ENCODE measurements around the gene CXADR.

CXADR gene

DNA sequence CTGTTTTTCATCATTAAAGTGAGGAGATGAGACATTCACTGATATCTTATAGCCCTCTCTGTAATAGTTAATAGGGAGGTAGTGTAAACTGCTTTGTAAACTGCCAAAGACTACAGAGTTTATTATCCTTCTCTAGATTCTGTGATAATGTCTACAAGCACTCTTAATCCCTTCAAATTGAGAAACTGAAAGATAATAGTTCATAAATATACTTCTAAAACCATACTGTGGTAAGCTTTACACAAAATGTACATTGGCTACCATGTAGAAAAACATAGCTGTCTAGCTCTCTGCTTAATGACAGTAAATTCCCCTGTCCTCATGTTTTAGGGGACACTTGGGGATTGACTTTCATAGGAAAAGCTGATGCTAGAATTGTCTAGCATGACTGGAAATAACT lies 39.6 kb downstream of the CXADR start:
- Histone ChIP-seq H3K4me1 (ENCODE audit: insufficient read depth, low read length) (no peaks in the 10 kb centered on the region), H2AFZ (ENCODE audit: low read depth, low read length) (no peak overlapping the region), H3K4me2 (ENCODE audit: insufficient read depth, low read length) (no peak overlapping the region), H3K36me3 (ENCODE audit: insufficient read depth, low read length) (no peaks in the 10 kb centered on the region), H3K27me3 (ENCODE audit: insufficient read depth, low read length, poor library complexity) (no peaks in the 10 kb centered on the region), H3K4me3 (ENCODE audit: low read depth in 1 of 2, low read length in 2 of 2) (no peak overlapping the region), H4K20me1 (ENCODE audit: insufficient read depth, low read length) (no peaks in the 10 kb centered on the region), H3K9ac (ENCODE audit: low read depth, low read length) (no peak overlapping the region), H3K27ac (ENCODE audit: low read length) (no peak overlapping the region), H3K9me3 (ENCODE audit: insufficient read depth, low read length, severe bottlenecking) (no peaks in the 10 kb centered on the region), H3K79me2 (ENCODE audit: insufficient read depth, low read length) (no peaks in the 10 kb centered on the region)
- no peak for DNase-seq
- ATAC-seq (ENCODE audit: insufficient read depth, low read depth): no peak
- TF ChIP-seq, protein P1, sequence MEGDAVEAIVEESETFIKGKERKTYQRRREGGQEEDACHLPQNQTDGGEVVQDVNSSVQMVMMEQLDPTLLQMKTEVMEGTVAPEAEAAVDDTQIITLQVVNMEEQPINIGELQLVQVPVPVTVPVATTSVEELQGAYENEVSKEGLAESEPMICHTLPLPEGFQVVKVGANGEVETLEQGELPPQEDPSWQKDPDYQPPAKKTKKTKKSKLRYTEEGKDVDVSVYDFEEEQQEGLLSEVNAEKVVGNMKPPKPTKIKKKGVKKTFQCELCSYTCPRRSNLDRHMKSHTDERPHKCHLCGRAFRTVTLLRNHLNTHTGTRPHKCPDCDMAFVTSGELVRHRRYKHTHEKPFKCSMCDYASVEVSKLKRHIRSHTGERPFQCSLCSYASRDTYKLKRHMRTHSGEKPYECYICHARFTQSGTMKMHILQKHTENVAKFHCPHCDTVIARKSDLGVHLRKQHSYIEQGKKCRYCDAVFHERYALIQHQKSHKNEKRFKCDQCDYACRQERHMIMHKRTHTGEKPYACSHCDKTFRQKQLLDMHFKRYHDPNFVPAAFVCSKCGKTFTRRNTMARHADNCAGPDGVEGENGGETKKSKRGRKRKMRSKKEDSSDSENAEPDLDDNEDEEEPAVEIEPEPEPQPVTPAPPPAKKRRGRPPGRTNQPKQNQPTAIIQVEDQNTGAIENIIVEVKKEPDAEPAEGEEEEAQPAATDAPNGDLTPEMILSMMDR (IDR thresholded peaks at IDR 0.05; ENCODE audit: borderline replicate concordance, extremely low read depth, low read length, poor library complexity, severe bottlenecking): no peak
- TF ChIP-seq EZH2 (IDR thresholded peaks at IDR 0.05; ENCODE audit: borderline replicate concordance, low read depth, low read length, severe bottlenecking): no peak

DNA sequence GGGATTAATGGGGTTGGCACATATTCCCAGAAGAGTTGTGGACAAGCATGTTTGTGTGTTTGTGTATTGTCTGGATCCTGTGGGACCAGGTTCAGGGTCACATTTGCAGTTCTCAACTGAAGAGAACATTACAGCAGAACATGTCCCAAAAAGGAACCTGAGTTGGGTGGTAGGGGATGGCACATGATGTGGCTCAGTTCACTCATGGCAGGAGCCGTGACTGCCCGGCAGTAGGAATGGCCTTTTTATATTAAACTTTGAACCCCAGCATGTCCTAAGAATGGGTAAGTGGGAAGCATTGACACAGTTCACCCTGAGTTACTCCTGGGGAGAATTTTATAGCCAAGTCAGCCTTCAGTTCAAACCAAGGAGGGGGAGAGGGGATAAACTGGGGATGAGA lies 41.3 kb downstream of the CXADR start:
- DNase-seq (no peak), ATAC-seq (ENCODE audit: insufficient read depth, low read depth) (no peak)
- H2AFZ ChIP-seq (ENCODE audit: low read depth, low read length): no peak overlapping the region
- H3K4me3 ChIP-seq (ENCODE audit: low read depth in 1 of 2, low read length in 2 of 2): no peak overlapping the region
- no peaks in the 10 kb centered on the region for H3K79me2 ChIP-seq (ENCODE audit: insufficient read depth, low read length)
- no peaks in the 10 kb centered on the region for H3K27me3 ChIP-seq (ENCODE audit: insufficient read depth, low read length, poor library complexity)
- no peak overlapping the region for H3K27ac ChIP-seq (ENCODE audit: low read length)
- no peaks in the 10 kb centered on the region for H3K36me3 ChIP-seq (ENCODE audit: insufficient read depth, low read length)
- no peak for TF ChIP-seq EZH2 (IDR thresholded peaks at IDR 0.05; ENCODE audit: borderline replicate concordance, low read depth, low read length, severe bottlenecking)
- TF ChIP-seq, protein P1 (IDR thresholded peaks at IDR 0.05; ENCODE audit: borderline replicate concordance, extremely low read depth, low read length, poor library complexity, severe bottlenecking): no peak
- no peak overlapping the region for H3K4me2 ChIP-seq (ENCODE audit: insufficient read depth, low read length)
- H3K4me1 ChIP-seq (ENCODE audit: insufficient read depth, low read length): no peaks in the 10 kb centered on the region
- H4K20me1 ChIP-seq (ENCODE audit: insufficient read depth, low read length): no peaks in the 10 kb centered on the region
- no peaks in the 10 kb centered on the region for H3K9me3 ChIP-seq (ENCODE audit: insufficient read depth, low read length, severe bottlenecking)
- H3K9ac ChIP-seq (ENCODE audit: low read depth, low read length): no peak overlapping the region

DNA sequence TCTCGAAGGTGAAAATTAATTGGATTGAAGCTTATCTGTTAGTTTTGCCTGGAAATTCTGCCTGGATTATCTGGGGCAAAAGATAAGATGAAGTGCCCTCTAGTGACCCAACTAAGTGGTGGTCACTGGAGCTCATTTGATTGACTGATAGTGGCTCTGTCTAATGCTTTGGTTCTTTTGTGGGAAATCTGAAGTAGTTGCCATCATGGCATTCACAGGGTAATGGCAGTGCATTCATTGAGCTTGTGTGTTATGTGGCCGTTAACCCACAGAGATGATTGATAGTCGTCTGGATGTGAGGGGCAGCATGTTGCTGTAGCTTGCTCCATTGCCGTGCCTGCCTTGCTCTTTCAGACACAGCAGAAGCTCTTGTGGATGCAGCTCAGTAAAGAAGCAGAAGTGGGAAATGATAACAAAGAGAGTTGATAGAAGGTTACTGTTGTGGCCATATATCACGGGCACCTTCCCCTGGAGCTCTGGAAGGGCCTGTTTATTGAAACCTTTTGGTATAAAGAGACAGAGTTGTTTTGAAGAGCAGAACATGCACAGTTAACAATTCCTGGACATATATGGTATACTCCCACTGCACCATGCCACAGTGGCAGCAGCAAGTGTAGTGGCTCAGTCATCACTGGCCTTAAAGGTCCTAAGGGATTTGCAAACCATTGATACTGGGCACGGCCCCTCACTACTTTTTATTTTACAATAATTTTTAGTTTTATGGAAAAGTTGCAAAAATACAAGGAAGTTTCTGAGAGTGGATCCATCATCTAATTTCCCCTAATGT lies 42.0 kb downstream of the CXADR start:
- Histone ChIP-seq H3K27ac (ENCODE audit: low read length) (no peak overlapping the region), H3K4me2 (ENCODE audit: insufficient read depth, low read length) (no peak overlapping the region), H3K36me3 (ENCODE audit: insufficient read depth, low read length) (no peaks in the 10 kb centered on the region), H2AFZ (ENCODE audit: low read depth, low read length) (no peak overlapping the region), H4K20me1 (ENCODE audit: insufficient read depth, low read length) (no peaks in the 10 kb centered on the region), H3K79me2 (ENCODE audit: insufficient read depth, low read length) (no peaks in the 10 kb centered on the region), H3K9ac (ENCODE audit: low read depth, low read length) (no peak overlapping the region), H3K4me3 (ENCODE audit: low read depth in 1 of 2, low read length in 2 of 2) (no peak overlapping the region), H3K4me1 (ENCODE audit: insufficient read depth, low read length) (no peaks in the 10 kb centered on the region), H3K27me3 (ENCODE audit: insufficient read depth, low read length, poor library complexity) (no peaks in the 10 kb centered on the region), H3K9me3 (ENCODE audit: insufficient read depth, low read length, severe bottlenecking) (no peaks in the 10 kb centered on the region)
- DNase-seq (no peak), ATAC-seq (ENCODE audit: insufficient read depth, low read depth) (no peak)
- TF ChIP-seq EZH2 (IDR thresholded peaks at IDR 0.05; ENCODE audit: borderline replicate concordance, low read depth, low read length, severe bottlenecking): no peak
- TF ChIP-seq, protein P1 (IDR thresholded peaks at IDR 0.05; ENCODE audit: borderline replicate concordance, extremely low read depth, low read length, poor library complexity, severe bottlenecking): no peak
